ENCODE measurements around the gene FUZ. TPM values are rescaled to one million over a fixed set of nuclear protein-coding genes. Genes with fewer than 3 reads are reported as not detected.
A peak's percentile ranks its signal among the peaks of the same experiment; 100 is the strongest.

The FUZ gene
- total RNA-seq, 1 experiment from 2014 or later, result 1.1 TPM

DNA sequence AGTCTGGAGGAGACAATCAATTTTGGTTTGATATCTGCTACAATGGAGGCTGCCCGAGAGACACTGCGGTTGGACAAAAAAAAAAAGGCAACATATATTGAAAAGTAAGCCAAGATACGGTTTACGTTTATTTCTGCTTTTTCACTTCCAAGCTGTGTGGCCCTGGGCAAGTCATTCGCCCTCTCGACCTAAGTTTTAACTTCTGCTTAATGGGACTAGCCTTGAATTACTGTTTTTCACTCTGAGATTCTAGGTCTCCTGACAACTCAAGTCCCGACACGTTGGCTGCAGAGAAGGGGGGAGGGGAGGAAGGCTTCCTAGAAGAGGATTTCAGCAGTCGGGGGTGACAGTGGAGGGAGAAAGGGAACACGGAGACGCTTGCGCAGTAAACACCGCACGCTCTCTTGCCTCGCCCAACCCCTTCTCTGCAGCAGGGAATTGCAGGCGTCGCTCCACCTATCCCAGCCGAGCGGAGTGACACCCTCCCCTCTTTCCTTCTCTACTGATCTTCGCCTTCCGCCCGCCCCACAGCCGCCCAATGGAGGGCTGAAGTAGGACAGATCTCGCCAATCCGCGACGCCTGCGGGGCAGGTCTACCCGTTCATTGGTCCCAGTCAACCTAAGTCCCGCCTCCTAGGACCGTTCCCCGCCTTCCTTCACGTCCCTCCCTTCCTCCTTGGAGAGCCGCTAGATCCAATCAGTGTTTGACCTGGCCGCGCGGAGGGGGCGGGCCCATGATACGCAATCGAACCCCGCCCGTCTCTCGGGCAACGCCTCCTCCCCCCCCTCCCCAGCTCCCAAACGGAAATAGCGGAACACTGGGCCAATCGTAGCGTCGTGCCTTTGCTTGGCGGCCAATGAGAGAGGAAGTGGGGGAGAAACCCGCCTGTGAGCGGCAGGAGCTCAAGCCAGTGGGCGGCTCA is 46.8 kb downstream of the FUZ start:
- peak; percentile 91 for ATAC-seq
- TF ChIP-seq EZH2phosphoT487 (IDR thresholded peaks at IDR 0.05; ENCODE audit: borderline replicate concordance) (no peak), ELF1 (IDR thresholded peaks at IDR 0.05; ENCODE audit: borderline replicate concordance, low read depth) (no peak; the same call in 1 of the 2 replicates), CEBPB (IDR thresholded peaks at IDR 0.05; ENCODE audit: low read depth) (no peak), POLR2AphosphoS5 (IDR thresholded peaks at IDR 0.05; ENCODE audit: low read depth, low read length) (peak; percentile 83), SRF (IDR thresholded peaks at IDR 0.05; ENCODE audit: low read depth) (no peak), TCF7L2 (IDR thresholded peaks at IDR 0.05; ENCODE audit: borderline replicate concordance, extremely low read depth, insufficient read depth, insufficient read length) (peak; percentile 45), JUND (IDR thresholded peaks at IDR 0.05) (no peak), ZNF274 (IDR thresholded peaks at IDR 0.05; ENCODE audit: low read depth, low read length) (no peak), SP1 (IDR thresholded peaks at IDR 0.05; ENCODE audit: low read depth) (peak; percentile 98), EGR1 (IDR thresholded peaks at IDR 0.05; ENCODE audit: low read depth) (no peak), CBX3 (IDR thresholded peaks at IDR 0.05; ENCODE audit: low read depth) (no peak), POLR2A (IDR thresholded peaks at IDR 0.05; ENCODE audit: borderline replicate concordance, extremely low read depth, insufficient read depth, insufficient read length) (peak; percentile 47), YY1 (IDR thresholded peaks at IDR 0.05; ENCODE audit: extremely low read depth, insufficient replicate concordance, low read depth, low read length) (no peak), ZFX (IDR thresholded peaks at IDR 0.05) (no peak), FOSL1 (IDR thresholded peaks at IDR 0.05; ENCODE audit: low read depth) (no peak), RAD21 (IDR thresholded peaks at IDR 0.05; ENCODE audit: low read depth) (no peak), EZH2 (IDR thresholded peaks at IDR 0.05) (no peak)
- TF ChIP-seq, protein P1, sequence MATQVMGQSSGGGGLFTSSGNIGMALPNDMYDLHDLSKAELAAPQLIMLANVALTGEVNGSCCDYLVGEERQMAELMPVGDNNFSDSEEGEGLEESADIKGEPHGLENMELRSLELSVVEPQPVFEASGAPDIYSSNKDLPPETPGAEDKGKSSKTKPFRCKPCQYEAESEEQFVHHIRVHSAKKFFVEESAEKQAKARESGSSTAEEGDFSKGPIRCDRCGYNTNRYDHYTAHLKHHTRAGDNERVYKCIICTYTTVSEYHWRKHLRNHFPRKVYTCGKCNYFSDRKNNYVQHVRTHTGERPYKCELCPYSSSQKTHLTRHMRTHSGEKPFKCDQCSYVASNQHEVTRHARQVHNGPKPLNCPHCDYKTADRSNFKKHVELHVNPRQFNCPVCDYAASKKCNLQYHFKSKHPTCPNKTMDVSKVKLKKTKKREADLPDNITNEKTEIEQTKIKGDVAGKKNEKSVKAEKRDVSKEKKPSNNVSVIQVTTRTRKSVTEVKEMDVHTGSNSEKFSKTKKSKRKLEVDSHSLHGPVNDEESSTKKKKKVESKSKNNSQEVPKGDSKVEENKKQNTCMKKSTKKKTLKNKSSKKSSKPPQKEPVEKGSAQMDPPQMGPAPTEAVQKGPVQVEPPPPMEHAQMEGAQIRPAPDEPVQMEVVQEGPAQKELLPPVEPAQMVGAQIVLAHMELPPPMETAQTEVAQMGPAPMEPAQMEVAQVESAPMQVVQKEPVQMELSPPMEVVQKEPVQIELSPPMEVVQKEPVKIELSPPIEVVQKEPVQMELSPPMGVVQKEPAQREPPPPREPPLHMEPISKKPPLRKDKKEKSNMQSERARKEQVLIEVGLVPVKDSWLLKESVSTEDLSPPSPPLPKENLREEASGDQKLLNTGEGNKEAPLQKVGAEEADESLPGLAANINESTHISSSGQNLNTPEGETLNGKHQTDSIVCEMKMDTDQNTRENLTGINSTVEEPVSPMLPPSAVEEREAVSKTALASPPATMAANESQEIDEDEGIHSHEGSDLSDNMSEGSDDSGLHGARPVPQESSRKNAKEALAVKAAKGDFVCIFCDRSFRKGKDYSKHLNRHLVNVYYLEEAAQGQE (IDR thresholded peaks at IDR 0.05; ENCODE audit: low read depth), result no peak
- TF ChIP-seq, protein P2, sequence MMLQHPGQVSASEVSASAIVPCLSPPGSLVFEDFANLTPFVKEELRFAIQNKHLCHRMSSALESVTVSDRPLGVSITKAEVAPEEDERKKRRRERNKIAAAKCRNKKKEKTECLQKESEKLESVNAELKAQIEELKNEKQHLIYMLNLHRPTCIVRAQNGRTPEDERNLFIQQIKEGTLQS (IDR thresholded peaks at IDR 0.05), result no peak
- TF ChIP-seq, protein P3, sequence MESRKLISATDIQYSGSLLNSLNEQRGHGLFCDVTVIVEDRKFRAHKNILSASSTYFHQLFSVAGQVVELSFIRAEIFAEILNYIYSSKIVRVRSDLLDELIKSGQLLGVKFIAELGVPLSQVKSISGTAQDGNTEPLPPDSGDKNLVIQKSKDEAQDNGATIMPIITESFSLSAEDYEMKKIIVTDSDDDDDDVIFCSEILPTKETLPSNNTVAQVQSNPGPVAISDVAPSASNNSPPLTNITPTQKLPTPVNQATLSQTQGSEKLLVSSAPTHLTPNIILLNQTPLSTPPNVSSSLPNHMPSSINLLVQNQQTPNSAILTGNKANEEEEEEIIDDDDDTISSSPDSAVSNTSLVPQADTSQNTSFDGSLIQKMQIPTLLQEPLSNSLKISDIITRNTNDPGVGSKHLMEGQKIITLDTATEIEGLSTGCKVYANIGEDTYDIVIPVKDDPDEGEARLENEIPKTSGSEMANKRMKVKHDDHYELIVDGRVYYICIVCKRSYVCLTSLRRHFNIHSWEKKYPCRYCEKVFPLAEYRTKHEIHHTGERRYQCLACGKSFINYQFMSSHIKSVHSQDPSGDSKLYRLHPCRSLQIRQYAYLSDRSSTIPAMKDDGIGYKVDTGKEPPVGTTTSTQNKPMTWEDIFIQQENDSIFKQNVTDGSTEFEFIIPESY (IDR thresholded peaks at IDR 0.05; ENCODE audit: extremely low read depth, insufficient replicate concordance, low read length), result no peak
- Histone ChIP-seq H3K9me3 (ENCODE audit: control insufficient read depth in 1 of 2, insufficient read depth in 1 of 2, low read depth in 1 of 2, low read length in 2 of 2) (no peaks in the 10 kb centered on the region), H2AFZ (ENCODE audit: low read depth, low read length, poor library complexity, severe bottlenecking) (no peak overlapping the region), H3K27ac (ENCODE audit: low read depth, low read length) (peak overlapping the region; percentile 88), H3K9me2 (ENCODE audit: insufficient read depth) (no peaks in the 10 kb centered on the region), H3K9ac (ENCODE audit: low read length) (peak overlapping the region; percentile 74), H3K27me3 (ENCODE audit: insufficient read depth, low read length) (no peaks in the 10 kb centered on the region), H3K4me2 (ENCODE audit: low read length) (peak overlapping the region; percentile 93), H3K4me3 (replicated peaks in 1 of 2; ENCODE audit: low read depth in 1 of 2, low read length in 2 of 2) (peak overlapping the region; percentile 91 to 97), H3K79me2 (ENCODE audit: insufficient read depth, low read length) (peaks cover 34% of the 10 kb centered on the region), H4K20me1 (ENCODE audit: insufficient read depth) (no peaks in the 10 kb centered on the region), H3K36me3 (ENCODE audit: control insufficient read depth in 1 of 2, insufficient read depth in 2 of 2, low read length in 2 of 2) (no peaks in the 10 kb centered on the region; a peak in 1 of 4 replicates), H3K4me1 (ENCODE audit: control insufficient read depth in 1 of 2, insufficient read depth in 2 of 2, low read length in 2 of 2) (peaks cover 21 to 37% of the 10 kb centered on the region in 2 experiments)
- intact Hi-C loops (cut with micrococcal nuclease), result loop anchor here (1.0 to 5.0 kb wide), 4 partner anchors 41 to 101 kb away; partner anchors contain the start of genes PNKP and PRMT1
- RAD21 ChIA-PET (ENCODE audit: low non-redundant PET in 1 of 2, low total read pairs in 2 of 2, uncharacterized antibody in 2 of 2, unreplicated experiment in 2 of 2), result interaction anchor here in 1 of 2 experiments (1.0 kb wide), 1 partner anchor 20 kb away, joined by 6 read pairs; no protein-coding TSS in a partner anchor
- TSS peak; percentile 99 for BruUV-seq (replicated peaks)
- peak; percentile 100 for DNase-seq (ENCODE audit: low read depth, low spot score)
- CTCF ChIA-PET, result interaction anchor here (0.6 to 2.3 kb wide), 4 partner anchors 15 to 122 kb away, joined by 3 to 8 read pairs (median 6); no protein-coding TSS in a partner anchor
- POLR2A ChIA-PET, result interaction anchor here (0.6 to 1.1 kb wide), 8 partner anchors 10 to 613 kb away, joined by 3 to 6 read pairs (median 3); partner anchors contain the start of genes RPS11 and RRAS

Measured in HCT116 (cell line).